Fibroblast of the aortic adventitia (primary cell): ENCODE measurements around the gene TRIM59. TPM values are rescaled to one million over a fixed set of nuclear protein-coding genes. Genes with fewer than 3 reads are reported as not detected.

Experiments
- DNase-seq: peaks from one replicate; pipeline ENCODE4 v3.0.0-alpha.2; 2010; ENCODE audit warnings: low read depth
- H3K4me3 ChIP-seq: 2 replicates; pipeline ENCODE4 v1.5.1; 2011; ENCODE audit warnings: low read depth, mild to moderate bottlenecking, control low read depth, low read length, moderate library complexity
- CTCF ChIP-seq: IDR thresholded peaks from 2 replicates; pipeline ENCODE4 v1.5.1; 2011; ENCODE audit warnings: mild to moderate bottlenecking, low read length, control low read depth, inconsistent platforms; ENCODE audit not compliant: insufficient read depth
- total RNA-seq: library from RNA; depleted of rRNA; stranded (reverse); fragments of >200 nt; gene quantifications from 2 replicates; pipeline ENCODE4 v1.2.3, GENCODE V29; 2012; ENCODE audit warnings: low replicate concordance

TRIM59 gene
- total RNA-seq, 1 donor: 47.8 TPM

- no peak for TF ChIP-seq CTCF
- DNase-seq: no peak
- no peak overlapping the region for H3K4me3 ChIP-seq
These were observed 8.9 kb downstream of the TRIM59 start for GRCh38 chr3:160440687-160441086.

- no peak overlapping the region for H3K4me3 ChIP-seq
- DNase-seq: no peak
- TF ChIP-seq CTCF: no peak
These were observed 12.5 kb downstream of the TRIM59 start for GRCh38 chr3:160437083-160437455.

GRCh38 chr3:160435747-160436146, 13.8 kb downstream of the TRIM59 start:
- TF ChIP-seq CTCF: no peak
- no peak for DNase-seq
- H3K4me3 ChIP-seq: no peak overlapping the region

- H3K4me3 ChIP-seq: no peak overlapping the region
- no peak for TF ChIP-seq CTCF
- no peak for DNase-seq
These were observed 14.5 kb downstream of the TRIM59 start for GRCh38 chr3:160435095-160435494.

- peak; percentile 84 for DNase-seq
- no peak overlapping the region for H3K4me3 ChIP-seq
- no peak for TF ChIP-seq CTCF
These were observed 15.5 kb downstream of the TRIM59 start for GRCh38 chr3:160434071-160434470.

- no peak overlapping the region for H3K4me3 ChIP-seq
- DNase-seq: no peak
- TF ChIP-seq CTCF: no peak
These were observed 21.7 kb downstream of the TRIM59 start for GRCh38 chr3:160427832-160428424.

GRCh38 chr3:160417311-160417710, 32.3 kb downstream of the TRIM59 start:
- DNase-seq: no peak
- no peak overlapping the region for H3K4me3 ChIP-seq
- TF ChIP-seq CTCF: no peak
